C1 segment of cervical spinal cord (tissue), 14 donors: ENCODE results near the gene CHST11.
"Not testable (repeated sequence)": the region's sequence is repeated elsewhere in the genome, so short reads cannot be mapped to it uniquely, and the experiment has no call there.

ENCODE experiments used
- DNase-seq, 14 donors: peaks; one replicate each; lab custom pipeline; 2025; lab: John Stamatoyannopoulos, UW

The CHST11 gene

GRCh38 chr12:104603545-104603973, 146.8 kb downstream of the CHST11 start:
- no peak for DNase-seq

- peak in 4 of 14 donors; percentile 6 to 33 (median 18) for DNase-seq
These were observed 147.6 kb downstream of the CHST11 start for GRCh38 chr12:104604070-104604994.

GRCh38 chr12:104604995-104605675, 148.4 kb downstream of the CHST11 start:
- no peak for DNase-seq

- peak in 11 of 14 donors; percentile 3 to 63 (median 28) for DNase-seq
These were observed 148.9 kb downstream of the CHST11 start for GRCh38 chr12:104605685-104606084.

GRCh38 chr12:104608998-104609397, 152.2 kb downstream of the CHST11 start:
- no peak for DNase-seq

- no peak for DNase-seq
These were observed 152.7 kb downstream of the CHST11 start for GRCh38 chr12:104609445-104609844.

GRCh38 chr12:104610513-104611235, 153.9 kb downstream of the CHST11 start:
- no peak for DNase-seq

- no peak for DNase-seq
These were observed 154.9 kb downstream of the CHST11 start for GRCh38 chr12:104611671-104612070.

GRCh38 chr12:104613372-104613771, 156.6 kb downstream of the CHST11 start:
- DNase-seq, result not testable (repeated sequence)

GRCh38 chr12:104615048-104615561, 158.4 kb downstream of the CHST11 start:
- DNase-seq, result peak in 2 of 14 donors; percentile 32 to 36

- DNase-seq, result no peak
These were observed 161.9 kb downstream of the CHST11 start for GRCh38 chr12:104618691-104619090.

- no peak for DNase-seq
These were observed 162.6 kb downstream of the CHST11 start for GRCh38 chr12:104619305-104619704.

- DNase-seq, result no peak
These were observed 164.2 kb downstream of the CHST11 start for GRCh38 chr12:104620837-104621531.

GRCh38 chr12:104622928-104623327, 166.2 kb downstream of the CHST11 start:
- no peak for DNase-seq

- no peak for DNase-seq
These were observed 167.1 kb downstream of the CHST11 start for GRCh38 chr12:104623883-104624282.

GRCh38 chr12:104624529-104624928, 167.8 kb downstream of the CHST11 start:
- DNase-seq, result no peak

- DNase-seq, result no peak
These were observed 169.5 kb downstream of the CHST11 start for GRCh38 chr12:104626069-104626837.

GRCh38 chr12:104627231-104627989, 170.7 kb downstream of the CHST11 start:
- DNase-seq, result no peak

- no peak for DNase-seq
These were observed 171.5 kb downstream of the CHST11 start for GRCh38 chr12:104627990-104628830.
